ENCODE results near the gene DNAJC10.

GRCh38 chr2:182822733-182823132 is 106.7 kb downstream of the DNAJC10 start:
- TF ChIP-seq CTCF (optimal IDR thresholded peaks at IDR 0.05 in 1 of 3, IDR thresholded peaks at IDR 0.05 in 1 of 3, conservative IDR thresholded peaks at IDR 0.05 in 1 of 3; ENCODE audit: extremely low read depth in 1 of 3, insufficient read depth in 2 of 3, low read length in 3 of 3) (no peak), EZH2 (IDR thresholded peaks at IDR 0.05; ENCODE audit: low read length) (no peak)
